ENCODE data around the gene PDE6G.

GRCh38 chr17:81685108-81685507, 28.8 kb upstream of the PDE6G start:
- TF ChIP-seq CTCF (IDR thresholded peaks at IDR 0.05) (no peak), POLR2A (IDR thresholded peaks at IDR 0.05) (no peak)
